Stimulated activated CD8-positive, alpha-beta memory T cell treated with anti-CD3 and anti-CD28 coated beads, Interleukin-15, amount 100 ng/mL, for 48 hours (primary cell): Measurements from ENCODE around the gene ENDOD1.
A peak's percentile ranks its signal among the peaks of the same experiment; 100 is the strongest.
"Not testable (repeated sequence)": the region's sequence is repeated elsewhere in the genome, so short reads cannot be mapped to it uniquely, and the experiment has no call there.

Experiments used
- DNase-seq, 2 donors: peaks; one replicate each; pipeline ENCODE4 v3.0.0-alpha.2; 2020; ENCODE audit warnings: low read depth in 2 of 2

The ENDOD1 gene, protein sequence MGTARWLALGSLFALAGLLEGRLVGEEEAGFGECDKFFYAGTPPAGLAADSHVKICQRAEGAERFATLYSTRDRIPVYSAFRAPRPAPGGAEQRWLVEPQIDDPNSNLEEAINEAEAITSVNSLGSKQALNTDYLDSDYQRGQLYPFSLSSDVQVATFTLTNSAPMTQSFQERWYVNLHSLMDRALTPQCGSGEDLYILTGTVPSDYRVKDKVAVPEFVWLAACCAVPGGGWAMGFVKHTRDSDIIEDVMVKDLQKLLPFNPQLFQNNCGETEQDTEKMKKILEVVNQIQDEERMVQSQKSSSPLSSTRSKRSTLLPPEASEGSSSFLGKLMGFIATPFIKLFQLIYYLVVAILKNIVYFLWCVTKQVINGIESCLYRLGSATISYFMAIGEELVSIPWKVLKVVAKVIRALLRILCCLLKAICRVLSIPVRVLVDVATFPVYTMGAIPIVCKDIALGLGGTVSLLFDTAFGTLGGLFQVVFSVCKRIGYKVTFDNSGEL

DNA sequence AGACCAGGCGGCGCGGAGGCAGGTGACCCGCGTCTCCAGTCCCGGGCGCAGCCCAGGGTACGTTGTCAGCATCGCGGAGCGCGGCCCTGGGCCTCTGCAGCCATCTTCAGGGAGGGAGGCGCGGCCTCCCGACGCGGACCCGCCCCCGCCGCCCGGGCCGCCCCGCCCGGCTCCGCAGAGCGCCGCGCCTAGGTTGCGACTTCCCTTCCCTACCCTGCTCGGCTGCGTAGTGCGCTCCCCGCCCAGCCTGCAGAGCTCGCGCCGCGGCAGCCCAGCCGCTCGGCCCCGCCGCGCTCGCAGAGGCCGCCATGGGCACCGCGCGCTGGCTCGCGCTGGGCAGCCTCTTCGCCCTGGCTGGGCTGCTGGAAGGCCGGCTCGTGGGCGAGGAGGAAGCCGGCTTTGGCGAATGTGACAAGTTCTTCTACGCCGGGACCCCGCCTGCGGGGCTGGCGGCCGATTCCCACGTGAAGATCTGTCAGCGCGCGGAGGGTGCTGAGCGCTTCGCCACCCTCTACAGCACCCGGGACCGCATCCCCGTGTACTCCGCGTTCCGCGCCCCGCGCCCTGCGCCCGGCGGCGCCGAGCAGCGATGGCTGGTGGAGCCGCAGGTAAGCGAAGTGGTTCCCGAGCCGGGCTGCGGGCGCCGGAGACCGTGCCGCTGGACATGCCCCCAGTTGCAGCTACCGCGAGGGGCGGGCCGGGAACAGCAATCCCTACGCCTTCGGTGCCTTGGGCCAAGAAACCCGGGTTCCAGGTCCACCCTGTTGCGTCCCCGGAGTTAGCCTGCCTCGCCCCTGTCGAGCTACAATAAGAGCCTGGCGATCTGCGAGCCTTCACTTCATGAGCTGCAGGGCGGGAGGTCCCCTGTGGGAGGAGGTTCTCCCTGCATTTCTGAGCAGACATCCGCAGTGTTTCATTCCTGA, at the start of gene ENDOD1:
ENDOD1 (plus strand) TSS at position 227 of the 923 bp plus-strand sequence; CDS start at position 309, 82 bp downstream.
- DNase-seq = peak; percentile 80 to 83

GRCh38 chr11:95042239-95042638, 47.4 kb upstream of the ENDOD1 start:
- DNase-seq = no peak

DNA sequence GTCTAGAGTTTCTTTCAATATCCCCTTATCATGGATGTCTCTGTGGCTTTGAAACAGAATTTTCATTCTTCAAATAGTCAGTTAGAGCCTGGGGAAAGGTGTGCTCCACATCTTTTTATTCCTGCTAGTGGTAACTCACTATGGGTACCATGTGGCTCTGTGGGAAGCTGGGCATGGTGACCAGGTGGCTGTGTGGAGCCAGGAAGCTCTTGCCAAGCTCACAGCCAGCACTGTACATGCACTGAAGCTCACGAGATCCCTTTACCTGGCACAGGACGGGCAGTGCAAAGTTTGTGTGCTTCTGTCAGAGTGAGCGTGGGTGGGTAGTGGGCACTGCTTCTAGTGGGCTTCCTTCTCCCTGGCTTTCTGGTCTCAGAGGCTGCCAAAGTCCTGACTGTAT, 46.7 kb upstream of the ENDOD1 start:
- DNase-seq = no peak

GRCh38 chr11:95044010-95044409, 45.6 kb upstream of the ENDOD1 start:
- DNase-seq = no peak

- no peak for DNase-seq
These were observed 43.8 kb upstream of the ENDOD1 start for GRCh38 chr11:95045812-95046211.

GRCh38 chr11:95049122-95049521, 40.5 kb upstream of the ENDOD1 start, which contains the start of gene KDM4F:
KDM4F (plus strand) TSS chr11:95049422.
- not testable (repeated sequence) for DNase-seq

DNA sequence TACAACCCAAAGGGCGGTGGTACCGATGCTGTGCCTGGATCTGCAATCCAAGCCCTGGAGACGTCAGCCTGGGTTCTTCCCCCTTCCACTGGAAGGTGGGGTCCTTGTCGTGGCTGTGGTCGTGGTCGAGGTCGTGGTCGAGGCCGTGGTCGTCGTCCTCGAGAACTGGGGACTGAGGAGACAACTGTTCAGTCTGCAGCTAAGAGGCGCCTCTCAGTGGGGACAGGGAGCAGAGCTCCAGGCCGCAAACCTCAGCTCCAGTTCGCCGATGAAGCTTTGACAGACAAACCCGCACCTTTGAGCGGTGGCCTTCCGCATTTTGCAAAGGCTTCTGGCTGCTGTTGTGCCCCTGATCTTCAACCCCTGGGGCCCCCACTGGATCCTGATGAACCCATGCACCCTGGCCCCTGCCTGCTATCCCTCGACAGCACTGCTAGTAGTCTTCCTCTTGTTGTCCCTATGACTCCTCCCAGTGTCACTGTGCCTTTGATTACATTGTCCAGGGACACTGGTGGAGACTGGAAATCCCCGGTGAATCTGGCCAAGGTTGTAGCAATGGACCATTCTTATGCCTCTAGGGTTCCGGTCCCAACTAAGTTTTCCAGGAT, 38.9 kb upstream of the ENDOD1 start:
- DNase-seq = no peak

DNA sequence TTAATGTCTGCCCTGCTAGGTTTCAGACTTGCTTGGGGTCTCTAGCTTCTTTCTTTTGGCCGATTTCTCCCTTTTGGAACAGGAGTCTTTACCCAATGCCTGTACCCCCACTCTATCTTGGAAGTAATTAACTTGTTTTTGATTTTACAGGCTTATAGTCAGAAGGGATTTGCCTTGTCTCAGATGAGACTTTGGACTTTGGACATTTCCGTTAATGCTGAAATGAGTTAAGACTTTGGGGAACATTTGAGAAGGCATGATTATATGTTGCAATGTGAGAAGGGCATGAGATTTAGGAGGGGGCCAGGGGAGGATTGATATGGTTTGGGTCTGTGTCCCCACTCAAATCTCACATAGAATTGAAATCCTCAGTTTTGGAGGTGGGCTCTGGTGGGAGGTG, 35.3 kb upstream of the ENDOD1 start:
- no peak for DNase-seq

GRCh38 chr11:95055283-95055897, 34.3 kb upstream of the ENDOD1 start:
- DNase-seq = no peak

GRCh38 chr11:95057959-95058358, 31.7 kb upstream of the ENDOD1 start:
- no peak for DNase-seq

GRCh38 chr11:95058621-95059020, 31.0 kb upstream of the ENDOD1 start:
- no peak for DNase-seq

DNA sequence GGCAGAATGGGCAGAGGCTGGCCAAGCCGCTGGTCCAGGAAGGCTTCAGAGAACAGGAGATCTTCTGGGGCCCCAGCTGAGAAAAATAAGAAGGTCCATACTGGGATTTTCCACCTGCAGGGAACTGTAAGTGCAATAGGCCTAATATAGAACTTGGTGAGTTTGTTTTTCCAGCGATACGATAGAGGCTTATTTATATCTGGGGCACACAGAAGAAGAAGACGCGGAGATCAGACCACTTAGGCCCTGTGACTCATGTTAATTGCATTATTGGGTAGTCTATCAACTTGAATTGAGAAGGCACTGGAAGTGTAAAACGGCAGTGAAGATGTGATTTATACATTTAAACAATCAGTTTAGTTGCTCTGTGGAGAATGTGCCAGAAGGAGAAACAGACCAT, 30.6 kb upstream of the ENDOD1 start:
- no peak for DNase-seq

- DNase-seq = no peak
These were observed 24.3 kb upstream of the ENDOD1 start for GRCh38 chr11:95065336-95065735.

- DNase-seq = no peak
These were observed 23.0 kb upstream of the ENDOD1 start, which contains the start of gene SRSF8 for GRCh38 chr11:95066716-95067038. SRSF8 (plus strand) TSS chr11:95066919; CDS start chr11:95067227, 308 bp downstream.

DNA sequence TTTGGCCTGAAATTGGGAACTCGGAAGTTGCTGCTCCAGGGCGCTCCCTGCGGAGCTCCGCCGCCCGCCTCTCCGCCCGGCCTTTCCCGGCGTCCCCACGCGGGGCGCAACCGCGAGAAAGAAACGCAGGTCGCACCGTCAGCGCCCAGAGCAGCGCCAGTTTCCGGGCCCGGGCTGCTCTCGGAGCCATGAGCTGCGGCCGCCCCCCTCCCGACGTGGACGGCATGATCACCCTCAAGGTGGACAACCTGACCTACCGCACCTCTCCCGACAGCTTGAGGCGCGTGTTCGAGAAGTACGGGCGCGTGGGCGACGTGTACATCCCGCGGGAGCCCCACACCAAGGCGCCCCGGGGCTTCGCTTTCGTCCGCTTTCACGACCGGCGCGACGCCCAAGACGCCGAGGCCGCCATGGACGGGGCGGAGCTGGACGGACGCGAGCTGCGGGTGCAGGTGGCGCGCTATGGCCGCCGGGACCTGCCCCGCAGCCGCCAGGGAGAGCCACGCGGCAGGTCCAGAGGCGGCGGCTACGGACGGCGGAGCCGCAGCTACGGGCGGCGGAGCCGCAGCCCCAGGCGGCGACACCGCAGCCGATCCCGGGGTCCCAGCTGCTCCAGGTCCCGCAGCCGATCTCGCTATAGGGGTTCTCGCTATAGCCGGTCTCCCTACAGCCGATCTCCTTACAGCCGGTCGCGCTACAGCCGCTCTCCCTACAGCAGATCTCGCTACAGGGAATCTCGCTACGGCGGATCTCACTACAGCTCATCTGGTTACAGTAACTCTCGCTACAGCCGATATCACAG, 22.4 kb upstream of the ENDOD1 start:
- DNase-seq = peak; percentile 62 to 69

- DNase-seq = peak in 1 of 2 donors; percentile 12
These were observed 21.8 kb upstream of the ENDOD1 start for GRCh38 chr11:95067841-95068219.

GRCh38 chr11:95068549-95068948, 21.1 kb upstream of the ENDOD1 start:
- peak; percentile 40 to 44 for DNase-seq

DNA sequence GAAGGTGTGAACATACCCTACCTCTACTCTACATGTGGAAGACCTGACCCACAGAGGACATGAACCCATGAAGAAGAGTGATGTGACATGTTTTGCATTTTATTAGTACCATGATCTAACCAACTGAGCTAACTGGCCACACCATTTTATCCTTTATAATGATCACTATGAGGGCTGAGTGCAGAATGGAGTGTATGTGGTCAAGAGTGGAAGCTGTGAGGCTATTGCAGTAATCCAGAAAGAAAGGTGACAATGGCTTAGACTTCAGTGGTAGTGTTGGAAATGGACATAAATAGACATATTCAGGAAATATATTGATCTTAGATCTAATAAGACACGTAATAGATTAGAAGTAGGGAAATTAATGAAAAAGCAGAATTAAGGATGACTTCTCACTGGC, 19.2 kb upstream of the ENDOD1 start:
- no peak for DNase-seq

GRCh38 chr11:95072948-95073347, 16.7 kb upstream of the ENDOD1 start:
- no peak for DNase-seq

- DNase-seq = no peak
These were observed 14.7 kb upstream of the ENDOD1 start for GRCh38 chr11:95074792-95075563.
